HepG2 (cell line): ENCODE data around the gene ACTN2.
A peak's percentile ranks its signal among the peaks of the same experiment; 100 is the strongest.

Source experiments
- GABPA ChIP-seq, 2 experiments: IDR thresholded peaks; 2 replicates each; pipeline ENCODE4 v1.6.1; 2011 to 2016; ENCODE audit warnings: low read depth in 2 of 2, low read length in 1 of 2, missing biosample characterization in 1 of 2, missing genetic modification characterization in 1 of 2
- HDAC6 ChIP-seq: fragments of 200-600 bp; sonication (generic); IDR thresholded peaks from 2 replicates; pipeline ENCODE4 v1.7.0; 2017; ENCODE audit warnings: mild to moderate bottlenecking, antibody characterized with exemption, low read length, low read depth
- MAFF ChIP-seq: IDR thresholded peaks from 2 replicates; pipeline ENCODE4 v1.6.1; 2011; ENCODE audit warnings: low read depth, low read length, improper control_type of control experiment
- MAZ ChIP-seq, 2 experiments: sonication (generic) in 1 of 2; formaldehyde crosslinking in 1 of 2; IDR thresholded peaks; 2 replicates each; pipeline versions ENCODE4 v1.5.0 to v1.6.1; 2012 to 2020; ENCODE audit warnings: low read depth in 2 of 2, mild to moderate bottlenecking in 2 of 2, borderline replicate concordance in 1 of 2, improper control_type of control experiment in 1 of 2, low read length in 1 of 2, missing genetic modification reagents in 1 of 2, moderate library complexity in 1 of 2
- PHF8 ChIP-seq: sonication (generic); formaldehyde crosslinking; IDR thresholded peaks from 2 replicates; pipeline ENCODE4 v1.5.0; 2020; ENCODE audit warnings: missing genetic modification reagents
- POLR2A ChIP-seq, 2 experiments: IDR thresholded peaks; 2 replicates each; pipeline ENCODE4 v1.6.1; 2011; ENCODE audit warnings: low read depth in 2 of 2, low read length in 2 of 2, mild to moderate bottlenecking in 1 of 2, moderate library complexity in 1 of 2; ENCODE audit not compliant: insufficient read depth in 1 of 2
- SETDB1 ChIP-seq: sonication (generic); formaldehyde crosslinking; IDR thresholded peaks from 2 replicates; pipeline ENCODE4 v1.5.1; 2020; ENCODE audit warnings: missing genetic modification reagents, mild to moderate bottlenecking, borderline replicate concordance
- ZNF12 ChIP-seq: sonication (generic); formaldehyde crosslinking; IDR thresholded peaks from 2 replicates; pipeline ENCODE4 v1.5.0; 2020; ENCODE audit warnings: missing genetic modification reagents
- ZNF552 ChIP-seq: sonication (generic); formaldehyde crosslinking; IDR thresholded peaks from 2 replicates; pipeline ENCODE4 v1.9.0; 2022; ENCODE audit warnings: missing genetic modification reagents, mild to moderate bottlenecking, borderline replicate concordance
- TF ChIP-seq, protein P1 (sequence below): sonication (generic); formaldehyde crosslinking; IDR thresholded peaks from 2 replicates; pipeline ENCODE4 v1.5.0; 2020; ENCODE audit warnings: mild to moderate bottlenecking, missing genetic modification reagents, moderate library complexity
- TF ChIP-seq, protein P2 (sequence below): sonication (generic); formaldehyde crosslinking; IDR thresholded peaks from 2 replicates; pipeline ENCODE4 v1.4.0; 2020; ENCODE audit warnings: missing genetic modification reagents

DNA sequence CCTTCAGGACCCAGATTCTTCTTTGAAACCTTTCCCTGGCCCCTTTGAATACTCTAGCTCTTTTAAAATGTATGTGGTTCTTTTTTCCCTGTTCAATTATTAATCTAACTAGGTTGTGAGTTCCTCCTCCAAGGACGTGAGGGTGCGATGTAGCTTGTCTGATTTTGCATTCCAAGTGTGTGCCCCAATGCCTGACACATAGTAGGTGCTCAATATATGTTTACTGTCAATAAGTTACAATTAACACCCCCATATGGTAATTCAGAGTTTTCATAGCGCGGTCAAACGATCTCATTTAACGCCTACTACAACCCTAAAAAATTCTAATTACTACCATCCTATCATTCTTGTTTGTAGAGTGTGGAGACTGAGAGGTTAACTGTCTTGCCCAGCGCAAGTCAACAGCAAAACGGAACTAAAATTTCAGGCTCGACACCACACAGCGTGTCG lies 108.3 kb downstream of the ACTN2 start:
- TF ChIP-seq, protein P1, sequence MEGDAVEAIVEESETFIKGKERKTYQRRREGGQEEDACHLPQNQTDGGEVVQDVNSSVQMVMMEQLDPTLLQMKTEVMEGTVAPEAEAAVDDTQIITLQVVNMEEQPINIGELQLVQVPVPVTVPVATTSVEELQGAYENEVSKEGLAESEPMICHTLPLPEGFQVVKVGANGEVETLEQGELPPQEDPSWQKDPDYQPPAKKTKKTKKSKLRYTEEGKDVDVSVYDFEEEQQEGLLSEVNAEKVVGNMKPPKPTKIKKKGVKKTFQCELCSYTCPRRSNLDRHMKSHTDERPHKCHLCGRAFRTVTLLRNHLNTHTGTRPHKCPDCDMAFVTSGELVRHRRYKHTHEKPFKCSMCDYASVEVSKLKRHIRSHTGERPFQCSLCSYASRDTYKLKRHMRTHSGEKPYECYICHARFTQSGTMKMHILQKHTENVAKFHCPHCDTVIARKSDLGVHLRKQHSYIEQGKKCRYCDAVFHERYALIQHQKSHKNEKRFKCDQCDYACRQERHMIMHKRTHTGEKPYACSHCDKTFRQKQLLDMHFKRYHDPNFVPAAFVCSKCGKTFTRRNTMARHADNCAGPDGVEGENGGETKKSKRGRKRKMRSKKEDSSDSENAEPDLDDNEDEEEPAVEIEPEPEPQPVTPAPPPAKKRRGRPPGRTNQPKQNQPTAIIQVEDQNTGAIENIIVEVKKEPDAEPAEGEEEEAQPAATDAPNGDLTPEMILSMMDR (CRISPR knock-in tag), result no peak
- no peak for TF ChIP-seq PHF8 (CRISPR knock-in tag)
- no peak for TF ChIP-seq GABPA (IDR thresholded peaks at IDR 0.05; ENCODE audit: low read depth, low read length)
- no peak for TF ChIP-seq GABPA (CRISPR knock-in tag; IDR thresholded peaks at IDR 0.05; ENCODE audit: low read depth)
- TF ChIP-seq MAFF, result 0 out of 2 replicates have a peak, but pooled peaks have one; percentile 18
- TF ChIP-seq, protein P2, sequence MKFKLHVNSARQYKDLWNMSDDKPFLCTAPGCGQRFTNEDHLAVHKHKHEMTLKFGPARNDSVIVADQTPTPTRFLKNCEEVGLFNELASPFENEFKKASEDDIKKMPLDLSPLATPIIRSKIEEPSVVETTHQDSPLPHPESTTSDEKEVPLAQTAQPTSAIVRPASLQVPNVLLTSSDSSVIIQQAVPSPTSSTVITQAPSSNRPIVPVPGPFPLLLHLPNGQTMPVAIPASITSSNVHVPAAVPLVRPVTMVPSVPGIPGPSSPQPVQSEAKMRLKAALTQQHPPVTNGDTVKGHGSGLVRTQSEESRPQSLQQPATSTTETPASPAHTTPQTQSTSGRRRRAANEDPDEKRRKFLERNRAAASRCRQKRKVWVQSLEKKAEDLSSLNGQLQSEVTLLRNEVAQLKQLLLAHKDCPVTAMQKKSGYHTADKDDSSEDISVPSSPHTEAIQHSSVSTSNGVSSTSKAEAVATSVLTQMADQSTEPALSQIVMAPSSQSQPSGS (CRISPR knock-in tag), result peak; percentile 58; the same call in 1 of the 2 replicates
- TF ChIP-seq ZNF552 (CRISPR knock-in tag), result no peak
- no peak for TF ChIP-seq HDAC6
- TF ChIP-seq MAZ (IDR thresholded peaks at IDR 0.05; ENCODE audit: borderline replicate concordance, low read depth, low read length), result no peak
- no peak for TF ChIP-seq MAZ (CRISPR knock-in tag; IDR thresholded peaks at IDR 0.05; ENCODE audit: low read depth)
- no peak for TF ChIP-seq SETDB1
- TF ChIP-seq ZNF12, result no peak
- TF ChIP-seq POLR2A (IDR thresholded peaks at IDR 0.05; ENCODE audit: insufficient read depth in 1 of 2, low read depth in 2 of 2, low read length in 2 of 2), result no peak
